ENCODE measurements around the gene SLC16A4. TPM values are rescaled to one million over a fixed set of nuclear protein-coding genes. Genes with fewer than 3 reads are reported as not detected.
A peak's percentile ranks its signal among the peaks of the same experiment; 100 is the strongest.

The SLC16A4 gene
- total RNA-seq, 3 donors from 2014 or later = 0.96 to 31.5 (median 14.4) TPM

- no peaks in the 10 kb centered on the region for H3K27me3 ChIP-seq
- H3K9me3 ChIP-seq = no peaks in the 10 kb centered on the region
- H3K4me3 ChIP-seq = peak overlapping the region; percentile 85 to 94 (median 91)
- TF ChIP-seq POLR2AphosphoS5 (IDR thresholded peaks at IDR 0.05) (peak; percentile 82 to 90 (median 83)), POLR2A (IDR thresholded peaks at IDR 0.05) (peak; percentile 83), CTCF (IDR thresholded peaks at IDR 0.05) (peak; percentile 60 to 85 (median 77))
- H3K4me1 ChIP-seq = peaks cover 0 to 17% of the 10 kb centered on the region in 2 donors
- H3K27ac ChIP-seq = peak overlapping the region; percentile 89 to 99
- H3K36me3 ChIP-seq = no peaks in the 10 kb centered on the region
- DNase-seq (ENCODE audit: low spot score in 2 of 2) = peak; percentile 47 to 54
- intact Hi-C loops (cut with DNase I; ENCODE audit: low total_unique reads) = no loop called here
Observed at GRCh38 chr1:110339407-110340206, 51.2 kb downstream of the SLC16A4 start.

- Histone ChIP-seq H3K4me1 (peaks cover 0 to 17% of the 10 kb centered on the region in 2 donors), H3K36me3 (no peaks in the 10 kb centered on the region), H3K27ac (peak within 1 kb of the TSS; percentile 99), H3K4me3 (peak within 1 kb of the TSS; percentile 85 to 94 (median 91)), H3K9me3 (no peaks in the 10 kb centered on the region), H3K27me3 (no peaks in the 10 kb centered on the region)
- TF ChIP-seq POLR2AphosphoS5 (IDR thresholded peaks at IDR 0.05) (no peak), CTCF (IDR thresholded peaks at IDR 0.05) (no peak), POLR2A (IDR thresholded peaks at IDR 0.05) (no peak)
- DNase-seq (ENCODE audit: low spot score in 2 of 2) = peak; percentile 99 to 100
- intact Hi-C loops (cut with DNase I; ENCODE audit: low total_unique reads) = no loop called here
Observed at GRCh38 chr1:110338886-110339406, 51.9 kb downstream of the SLC16A4 start, which contains the start of gene RBM15. TSS of gene RBM15 (plus strand) at chr1:110339377. CDS start at chr1:110339406, 29 bp downstream.

- H3K27me3 ChIP-seq = no peaks in the 10 kb centered on the region
- DNase-seq (ENCODE audit: low spot score in 2 of 2) = peak in 1 of 2 donors; percentile 96
- peak overlapping the region; percentile 85 to 94 (median 91) for H3K4me3 ChIP-seq
- TF ChIP-seq POLR2A (IDR thresholded peaks at IDR 0.05) = peak; percentile 37
- TF ChIP-seq CTCF (IDR thresholded peaks at IDR 0.05) = peak; percentile 81 to 90 (median 89)
- TF ChIP-seq POLR2AphosphoS5 (IDR thresholded peaks at IDR 0.05) = peak; percentile 66 to 76 (median 70)
- peak overlapping the region; percentile 99 for H3K27ac ChIP-seq
- peaks cover 0 to 17% of the 10 kb centered on the region in 2 donors for H3K4me1 ChIP-seq
- no peaks in the 10 kb centered on the region for H3K9me3 ChIP-seq
- no peaks in the 10 kb centered on the region for H3K36me3 ChIP-seq
- intact Hi-C loops (cut with DNase I; ENCODE audit: low total_unique reads) = no loop called here
Observed at GRCh38 chr1:110338309-110338885, 52.4 kb downstream of the SLC16A4 start.

GRCh38 chr1:110337704-110338308 is 53.0 kb downstream of the SLC16A4 start:
- H3K4me3 ChIP-seq = peak overlapping the region; percentile 85 to 94 (median 91)
- no peaks in the 10 kb centered on the region for H3K9me3 ChIP-seq
- H3K36me3 ChIP-seq = no peaks in the 10 kb centered on the region
- no peaks in the 10 kb centered on the region for H3K27me3 ChIP-seq
- H3K27ac ChIP-seq = peak overlapping the region; percentile 99
- H3K4me1 ChIP-seq = peaks cover 0 to 17% of the 10 kb centered on the region in 2 donors
- intact Hi-C loops (cut with DNase I; ENCODE audit: low total_unique reads) = no loop called here
- no peak for TF ChIP-seq CTCF (IDR thresholded peaks at IDR 0.05)
- TF ChIP-seq POLR2A (IDR thresholded peaks at IDR 0.05) = no peak
- TF ChIP-seq POLR2AphosphoS5 (IDR thresholded peaks at IDR 0.05) = no peak
- peak; percentile 42 to 54 for DNase-seq (ENCODE audit: low spot score in 2 of 2)
